Endothelial cell of umbilical vein (primary cell): Measurements from ENCODE around the gene FTO. TPM values are rescaled to one million over a fixed set of nuclear protein-coding genes. Genes with fewer than 3 reads are reported as not detected.

ENCODE experiments used
- BruUV-seq: library from RNA; stranded (reverse); fragments of 400-500 nt; replicated peaks from 2 replicates; lab custom pipeline; 2021; lab: Mats Ljungman, UMichigan
- CTCF ChIA-PET: fragments of 300-600, 350-600 bp; sonication (Branson Sonifier 250); formaldehyde crosslinking; loops from one replicate; lab custom pipeline; 2021; ENCODE audit warnings: antibody characterized with exemption, inconsistent platforms; lab: Charles Lee
- POLR2A ChIA-PET: fragments of 300-600, 350-600 bp; sonication (Branson Sonifier 250); formaldehyde crosslinking; loops from one replicate; lab custom pipeline; 2021; ENCODE audit warnings: antibody characterized with exemption, inconsistent platforms; lab: Charles Lee
- DNase-seq: peaks from one replicate; pipeline ENCODE4 v3.0.0-alpha.2; 2011; ENCODE audit warnings: low read depth, low spot score
- FAIRE-seq: peaks from 2 replicates; lab custom pipeline; 2011; peaks lifted over from hg19 to GRCh38; lab: Jason Lieb, UNC
- H2AFZ ChIP-seq: 2 replicates; pipeline ENCODE4 v1.6.0; 2012; ENCODE audit warnings: low read depth, low read length, control low read depth, inconsistent platforms
- H3K27ac ChIP-seq: 2 replicates; pipeline ENCODE4 v1.5.1; 2011; ENCODE audit warnings: low read depth, mild to moderate bottlenecking, control low read depth, low read length, moderate library complexity; ENCODE audit not compliant: insufficient read depth
- H3K27me3 ChIP-seq, 2 experiments: 2 replicates each; pipeline versions ENCODE4 v1.6.0 to v1.6.1; 2011; ENCODE audit warnings: low read length in 2 of 2, mixed read lengths in 1 of 2; ENCODE audit not compliant: control insufficient read depth in 2 of 2, insufficient read depth in 2 of 2
- H3K36me3 ChIP-seq, 2 experiments: 2 replicates in 1 of 2; 3 replicates in 1 of 2; pipeline ENCODE4 v1.5.1; 2011; ENCODE audit warnings: low read length in 2 of 2, mild to moderate bottlenecking in 1 of 2, moderate library complexity in 1 of 2; ENCODE audit not compliant: control insufficient read depth in 2 of 2, insufficient read depth in 2 of 2; ENCODE audit errors: extremely low read depth in 1 of 2
- H3K4me1 ChIP-seq: 3 replicates; pipeline ENCODE4 v1.5.1; 2011; ENCODE audit warnings: mild to moderate bottlenecking, low read length; ENCODE audit not compliant: control insufficient read depth, insufficient read depth; ENCODE audit errors: extremely low read depth
- H3K4me2 ChIP-seq: 2 replicates; pipeline ENCODE4 v1.6.1; 2011; ENCODE audit warnings: low read length, control low read depth, mixed read lengths; ENCODE audit not compliant: insufficient read depth
- H3K4me3 ChIP-seq, 3 experiments: fragments of 200-600 bp in 1 of 3; sonication (generic), shearing (Covaris generic) in 1 of 3; replicated peaks in 1 of 3; 2 replicates each; pipeline ENCODE4 v1.5.1; 2011 to 2016; ENCODE audit warnings: control low read depth in 3 of 3, low read length in 3 of 3, mild to moderate bottlenecking in 2 of 3, inconsistent platforms in 1 of 3, low read depth in 1 of 3, moderate library complexity in 1 of 3; ENCODE audit not compliant: insufficient read depth in 1 of 3
- H3K79me2 ChIP-seq: 2 replicates; pipeline ENCODE4 v1.6.0; 2012; ENCODE audit warnings: low read length, inconsistent platforms; ENCODE audit not compliant: control insufficient read depth, insufficient read depth
- H3K9ac ChIP-seq: replicated peaks from 2 replicates; pipeline ENCODE3; 2011; ENCODE audit warnings: low read length, control low read depth; ENCODE audit not compliant: insufficient read depth; ENCODE audit errors: extremely low read depth
- H3K9me1 ChIP-seq: replicated peaks from 3 replicates; pipeline ENCODE4 v1.6.0; 2011; ENCODE audit warnings: mild to moderate bottlenecking, low read length; ENCODE audit not compliant: control insufficient read depth, insufficient read depth; ENCODE audit errors: extremely low read depth
- H3K9me3 ChIP-seq: replicated peaks from 2 replicates; pipeline ENCODE4 v1.5.1; 2012; ENCODE audit warnings: low read length, inconsistent platforms; ENCODE audit not compliant: control insufficient read depth, insufficient read depth
- H4K20me1 ChIP-seq: replicated peaks from 2 replicates; pipeline ENCODE3; 2011; ENCODE audit warnings: mild to moderate bottlenecking, low read length; ENCODE audit not compliant: control insufficient read depth, insufficient read depth; ENCODE audit errors: extremely low read depth
- EZH2 ChIP-seq: IDR thresholded peaks from 2 replicates; pipeline ENCODE4 v1.6.1; 2012; ENCODE audit warnings: borderline replicate concordance, low read depth, mild to moderate bottlenecking, moderate library complexity, low read length, inconsistent platforms; ENCODE audit not compliant: severe bottlenecking
- FOS ChIP-seq: IDR thresholded peaks from 2 replicates; pipeline ENCODE4 v1.6.1; 2011; ENCODE audit warnings: mild to moderate bottlenecking, low read length, moderate library complexity, borderline replicate concordance; ENCODE audit not compliant: insufficient read depth
- GATA2 ChIP-seq: IDR thresholded peaks from 2 replicates; pipeline ENCODE4 v1.7.0; 2011; ENCODE audit warnings: low read depth, mild to moderate bottlenecking, moderate library complexity, mixed read lengths, low read length; ENCODE audit not compliant: insufficient read length, insufficient read depth
- JUN ChIP-seq: IDR thresholded peaks from 2 replicates; pipeline ENCODE4 v1.6.1; 2011; ENCODE audit warnings: borderline replicate concordance, low read depth; ENCODE audit not compliant: insufficient read length, insufficient read depth
- MYC ChIP-seq: IDR thresholded peaks from one replicate; pipeline ENCODE4 v1.6.1; 2011; ENCODE audit warnings: mild to moderate bottlenecking, low read depth, low read length
- POLR2A ChIP-seq: IDR thresholded peaks from 2 replicates; pipeline ENCODE4 v1.6.1; 2012; ENCODE audit warnings: low read depth, mild to moderate bottlenecking, control low read depth, low read length
- POLR2AphosphoS5 ChIP-seq: IDR thresholded peaks from 2 replicates; pipeline ENCODE4 v1.6.1; 2012; ENCODE audit warnings: low read depth, mild to moderate bottlenecking, control low read depth, low read length, moderate library complexity; ENCODE audit not compliant: insufficient read depth
- dilution Hi-C: fragments of 300-500 bp; cut with MboI; formaldehyde crosslinking; loops from one replicate; pipeline ENCODE4 v1.15.0; 2019; ENCODE audit warnings: low sequenced_read_pairs; ENCODE audit not compliant: extremely low pct_ligation_motif_present
- intact Hi-C: fragments of 100-400 bp; cut with micrococcal nuclease; formaldehyde crosslinking; loops from one replicate; pipeline ENCODE4 v1.10.0; 2022
- polyA plus RNA-seq, 4 experiments: library from polyadenylated mRNA; depleted of rRNA in 3 of 4; stranded (reverse) in 3 of 4; unstranded in 1 of 4; fragments of >200 nt; gene quantifications; 2 replicates each; pipeline versions ENCODE4 v1.2.1 to v1.2.3, GENCODE V29; 2011 to 2012; ENCODE audit warnings: missing spikeins in 1 of 4
- total RNA-seq: library from RNA; stranded (reverse); gene quantifications from 2 replicates; pipeline ENCODE4 v1.2.3, GENCODE V29; 2021
- TF ChIP-seq, protein P1 (sequence below): IDR thresholded peaks from 2 replicates; pipeline ENCODE4 v1.6.1; 2011; ENCODE audit not compliant: insufficient read depth, insufficient read length
- TF ChIP-seq, protein P2 (sequence below), 2 donors: IDR thresholded peaks; 1 replicate in 1 of 2; 2 replicates in 1 of 2; pipeline ENCODE4 v1.5.1; 2011; ENCODE audit warnings: low read length in 2 of 2, mild to moderate bottlenecking in 2 of 2, moderate library complexity in 2 of 2, control low read depth in 1 of 2, inconsistent platforms in 1 of 2, low read depth in 1 of 2; ENCODE audit not compliant: insufficient read depth in 1 of 2; ENCODE audit errors: extremely low read depth in 1 of 2

FTO gene
- total and polyA plus RNA-seq, 2 donors (not counting 3 experiments of a cell fraction or from before 2014, with no cell fraction given), result 48.6 to 87.1 TPM

DNA sequence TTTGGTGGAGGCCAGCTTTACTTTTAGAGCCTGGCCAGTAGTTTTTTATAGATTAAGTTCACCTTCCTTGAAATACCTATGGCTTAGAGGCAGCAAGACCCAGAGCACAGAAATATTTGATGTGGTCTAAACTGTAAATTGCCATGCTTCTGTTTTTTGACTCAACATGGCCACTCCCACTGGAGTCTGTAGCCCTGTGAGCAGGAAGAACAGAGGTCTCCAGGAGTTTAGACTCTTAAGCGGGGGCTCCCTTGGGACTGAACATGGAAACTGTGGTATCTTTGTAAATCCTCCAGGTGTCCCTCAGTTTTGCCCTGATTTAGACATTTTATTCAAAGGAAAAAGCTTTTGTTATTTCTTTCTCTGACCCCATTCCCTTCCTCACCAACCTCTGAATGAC lies 145.6 kb downstream of the FTO start:
- DNase-seq (no peak), FAIRE-seq (no peak)
- H3K27ac ChIP-seq, result no peak overlapping the region
- dilution Hi-C loops, result no loop called here
- no peak overlapping the region for H2AFZ ChIP-seq
- BruUV-seq, result no TSS peak
- H3K27me3 ChIP-seq, result no peaks in the 10 kb centered on the region
- no peak overlapping the region for H3K4me3 ChIP-seq
- no peaks in the 10 kb centered on the region for H3K9me3 ChIP-seq
- H3K9ac ChIP-seq, result no peak overlapping the region
- no peak for TF ChIP-seq GATA2
- TF ChIP-seq FOS, result no peak
- no peak for TF ChIP-seq POLR2A
- no peak for TF ChIP-seq MYC
- TF ChIP-seq, protein P1, sequence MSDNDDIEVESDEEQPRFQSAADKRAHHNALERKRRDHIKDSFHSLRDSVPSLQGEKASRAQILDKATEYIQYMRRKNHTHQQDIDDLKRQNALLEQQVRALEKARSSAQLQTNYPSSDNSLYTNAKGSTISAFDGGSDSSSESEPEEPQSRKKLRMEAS, result no peak
- TF ChIP-seq JUN, result no peak
- TF ChIP-seq, protein P2, sequence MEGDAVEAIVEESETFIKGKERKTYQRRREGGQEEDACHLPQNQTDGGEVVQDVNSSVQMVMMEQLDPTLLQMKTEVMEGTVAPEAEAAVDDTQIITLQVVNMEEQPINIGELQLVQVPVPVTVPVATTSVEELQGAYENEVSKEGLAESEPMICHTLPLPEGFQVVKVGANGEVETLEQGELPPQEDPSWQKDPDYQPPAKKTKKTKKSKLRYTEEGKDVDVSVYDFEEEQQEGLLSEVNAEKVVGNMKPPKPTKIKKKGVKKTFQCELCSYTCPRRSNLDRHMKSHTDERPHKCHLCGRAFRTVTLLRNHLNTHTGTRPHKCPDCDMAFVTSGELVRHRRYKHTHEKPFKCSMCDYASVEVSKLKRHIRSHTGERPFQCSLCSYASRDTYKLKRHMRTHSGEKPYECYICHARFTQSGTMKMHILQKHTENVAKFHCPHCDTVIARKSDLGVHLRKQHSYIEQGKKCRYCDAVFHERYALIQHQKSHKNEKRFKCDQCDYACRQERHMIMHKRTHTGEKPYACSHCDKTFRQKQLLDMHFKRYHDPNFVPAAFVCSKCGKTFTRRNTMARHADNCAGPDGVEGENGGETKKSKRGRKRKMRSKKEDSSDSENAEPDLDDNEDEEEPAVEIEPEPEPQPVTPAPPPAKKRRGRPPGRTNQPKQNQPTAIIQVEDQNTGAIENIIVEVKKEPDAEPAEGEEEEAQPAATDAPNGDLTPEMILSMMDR (IDR thresholded peaks at IDR 0.05; ENCODE audit: extremely low read depth in 1 of 2, insufficient read depth in 1 of 2, low read depth in 1 of 2, low read length in 2 of 2), result no peak
- no peak for TF ChIP-seq POLR2AphosphoS5
- no peak for TF ChIP-seq EZH2
- H4K20me1 ChIP-seq, result no peaks in the 10 kb centered on the region
- no peaks in the 10 kb centered on the region for H3K9me1 ChIP-seq
- H3K79me2 ChIP-seq, result no peaks in the 10 kb centered on the region
- intact Hi-C loops, result no loop called here
- H3K4me1 ChIP-seq, result no peaks in the 10 kb centered on the region
- CTCF ChIA-PET, result no interaction called here
- no peak overlapping the region for H3K4me2 ChIP-seq
- H3K36me3 ChIP-seq, result no peaks in the 10 kb centered on the region
- POLR2A ChIA-PET, result interaction anchor here (0.7 kb wide), 1 partner anchor 9 kb away, joined by 4 read pairs; no protein-coding TSS in a partner anchor
